Muscle layer of duodenum (tissue), 2 donors: ENCODE measurements around the gene RS1.

ENCODE experiments used
- H3K27ac ChIP-seq: one replicate; pipeline ENCODE4 v1.7.0; 2013; ENCODE audit warnings: mild to moderate bottlenecking, low read length
- H3K27me3 ChIP-seq: one replicate; pipeline ENCODE4 v1.7.0; 2013; ENCODE audit warnings: low read depth, mild to moderate bottlenecking, control low read depth, low read length
- H3K36me3 ChIP-seq, 2 donors: one replicate each; pipeline ENCODE4 v1.7.0; 2013; ENCODE audit warnings: low read length in 2 of 2, control low read depth in 1 of 2, mild to moderate bottlenecking in 1 of 2; ENCODE audit not compliant: insufficient read depth in 2 of 2, control insufficient read depth in 1 of 2
- H3K4me1 ChIP-seq, 2 donors: one replicate each; pipeline ENCODE4 v1.7.0; 2013; ENCODE audit warnings: low read length in 2 of 2, mild to moderate bottlenecking in 2 of 2, control low read depth in 1 of 2, moderate library complexity in 1 of 2; ENCODE audit not compliant: insufficient read depth in 2 of 2, control insufficient read depth in 1 of 2
- H3K4me3 ChIP-seq, 2 donors: one replicate each; pipeline ENCODE4 v1.7.0; 2013; ENCODE audit warnings: low read length in 2 of 2, low read depth in 1 of 2, mild to moderate bottlenecking in 1 of 2
- H3K9me3 ChIP-seq, 2 donors: one replicate each; pipeline ENCODE4 v1.7.0; 2013; ENCODE audit warnings: low read length in 2 of 2, control low read depth in 1 of 2, mild to moderate bottlenecking in 1 of 2; ENCODE audit not compliant: control insufficient read depth in 1 of 2
- donor health status: healthy.

The RS1 gene

DNA sequence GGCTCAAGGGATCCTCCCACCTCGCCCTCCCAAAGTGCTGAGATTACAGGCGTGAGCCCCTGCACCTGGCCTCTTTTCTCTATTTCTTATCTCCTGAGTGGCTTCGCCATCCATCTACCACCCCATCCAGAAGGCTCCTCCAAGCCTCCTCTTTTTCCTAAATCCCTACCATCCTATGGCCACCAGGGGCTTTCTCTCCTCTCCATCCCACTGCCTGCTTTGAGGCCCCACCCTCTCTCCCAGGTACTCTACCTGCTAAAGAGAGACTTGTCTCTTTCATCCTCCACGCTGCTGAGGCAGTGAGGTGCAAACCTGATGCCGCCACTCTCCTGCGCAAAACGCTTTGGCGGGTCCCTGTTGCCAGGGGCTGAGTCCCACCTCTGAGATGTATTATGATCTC lies 7.0 kb downstream of the RS1 start:
- Histone ChIP-seq H3K27me3 (no peaks in the 10 kb centered on the region), H3K9me3 (no peaks in the 10 kb centered on the region), H3K27ac (no peak overlapping the region), H3K4me1 (no peaks in the 10 kb centered on the region), H3K4me3 (no peak overlapping the region), H3K36me3 (no peaks in the 10 kb centered on the region)

- H3K27ac ChIP-seq = no peak overlapping the region
- H3K4me3 ChIP-seq = no peak overlapping the region
- no peaks in the 10 kb centered on the region for H3K36me3 ChIP-seq
- H3K27me3 ChIP-seq = no peaks in the 10 kb centered on the region
- H3K4me1 ChIP-seq = no peaks in the 10 kb centered on the region
- H3K9me3 ChIP-seq = no peaks in the 10 kb centered on the region
Observed at GRCh38 chrX:18661273-18661672, 10.6 kb downstream of the RS1 start.

GRCh38 chrX:18654875-18655836 lies 16.8 kb downstream of the RS1 start:
- Histone ChIP-seq H3K27me3 (no peaks in the 10 kb centered on the region), H3K27ac (no peak overlapping the region), H3K4me3 (no peak overlapping the region), H3K9me3 (no peaks in the 10 kb centered on the region), H3K36me3 (no peaks in the 10 kb centered on the region), H3K4me1 (no peaks in the 10 kb centered on the region)

GRCh38 chrX:18652636-18653035 lies 19.3 kb downstream of the RS1 start:
- Histone ChIP-seq H3K27me3 (no peaks in the 10 kb centered on the region), H3K4me3 (no peak overlapping the region), H3K36me3 (no peaks in the 10 kb centered on the region), H3K9me3 (no peaks in the 10 kb centered on the region), H3K27ac (no peak overlapping the region), H3K4me1 (no peaks in the 10 kb centered on the region)

DNA sequence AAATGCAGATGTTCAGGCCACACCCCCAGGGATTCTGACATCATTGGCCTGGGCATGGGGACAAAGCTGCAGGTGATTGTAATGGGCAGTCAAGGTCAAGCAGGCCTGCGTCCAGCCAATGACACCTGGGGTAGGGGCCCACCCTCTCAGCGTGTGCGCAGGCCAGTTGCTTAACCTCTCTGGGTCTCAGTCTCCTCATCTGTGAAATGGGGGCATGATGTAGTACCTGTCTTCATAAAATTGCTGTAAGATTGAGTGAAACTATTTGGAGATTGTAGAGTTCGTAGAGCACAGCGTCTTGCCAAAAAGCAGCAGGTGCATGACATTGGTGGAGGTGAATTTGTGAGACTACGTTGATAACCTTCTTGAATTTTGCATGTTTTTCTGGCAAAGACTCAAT lies 21.2 kb downstream of the RS1 start:
- H3K9me3 ChIP-seq = no peaks in the 10 kb centered on the region
- no peaks in the 10 kb centered on the region for H3K36me3 ChIP-seq
- H3K27ac ChIP-seq = no peak overlapping the region
- H3K4me3 ChIP-seq = no peak overlapping the region
- no peaks in the 10 kb centered on the region for H3K27me3 ChIP-seq
- H3K4me1 ChIP-seq = no peaks in the 10 kb centered on the region

GRCh38 chrX:18649498-18649951 lies 22.4 kb downstream of the RS1 start:
- Histone ChIP-seq H3K27ac (no peak overlapping the region), H3K27me3 (no peaks in the 10 kb centered on the region), H3K9me3 (no peaks in the 10 kb centered on the region), H3K4me3 (no peak overlapping the region), H3K36me3 (no peaks in the 10 kb centered on the region), H3K4me1 (no peaks in the 10 kb centered on the region)

- Histone ChIP-seq H3K4me3 (no peak overlapping the region), H3K9me3 (no peaks in the 10 kb centered on the region), H3K36me3 (no peaks in the 10 kb centered on the region), H3K4me1 (no peaks in the 10 kb centered on the region), H3K27me3 (no peaks in the 10 kb centered on the region), H3K27ac (no peak overlapping the region)
Observed at GRCh38 chrX:18647621-18648020, 24.3 kb downstream of the RS1 start.

DNA sequence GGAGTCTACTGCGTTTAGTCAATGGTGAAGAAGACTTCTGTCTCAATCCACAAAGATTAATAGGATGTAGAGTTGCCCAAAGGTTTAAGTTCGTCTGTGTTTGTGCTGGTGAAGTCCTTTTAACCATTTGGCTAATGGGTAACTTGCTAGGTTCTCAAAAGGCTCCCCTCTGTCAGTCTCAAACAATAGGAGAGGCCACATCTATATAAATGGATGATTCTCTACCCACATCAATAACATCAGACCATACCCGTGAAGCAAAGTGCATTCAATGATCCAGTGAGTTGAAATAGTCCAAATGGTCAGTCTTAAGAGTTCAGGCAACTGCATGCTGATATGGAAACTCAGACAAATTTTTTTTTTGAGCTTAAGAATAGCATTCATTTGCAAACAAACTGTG lies 28.1 kb downstream of the RS1 start:
- H3K9me3 ChIP-seq = no peaks in the 10 kb centered on the region
- H3K36me3 ChIP-seq = no peaks in the 10 kb centered on the region
- H3K4me3 ChIP-seq = no peak overlapping the region
- H3K27me3 ChIP-seq = no peaks in the 10 kb centered on the region
- no peak overlapping the region for H3K27ac ChIP-seq
- no peaks in the 10 kb centered on the region for H3K4me1 ChIP-seq

DNA sequence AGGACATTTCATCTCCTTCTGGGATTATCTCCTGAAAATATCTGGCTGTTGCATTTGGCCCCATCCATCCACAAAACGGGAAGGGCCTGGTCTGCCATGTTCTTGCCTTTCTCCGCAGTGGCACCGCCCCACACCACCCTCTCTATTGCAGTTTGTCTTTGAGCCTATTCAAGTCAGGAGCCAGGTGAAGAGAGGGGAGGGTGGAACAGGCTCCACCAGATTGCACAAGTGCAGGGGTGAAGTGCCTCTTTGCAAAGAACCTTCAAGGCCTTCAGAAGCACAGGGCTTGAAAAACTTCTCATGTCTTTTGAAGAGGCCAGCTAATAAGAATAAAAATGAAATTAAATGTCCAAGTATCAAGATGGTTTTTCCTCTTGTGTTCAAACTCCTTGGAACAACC lies 28.7 kb downstream of the RS1 start:
- no peak overlapping the region for H3K4me3 ChIP-seq
- no peak overlapping the region for H3K27ac ChIP-seq
- no peaks in the 10 kb centered on the region for H3K36me3 ChIP-seq
- H3K9me3 ChIP-seq = no peaks in the 10 kb centered on the region
- no peaks in the 10 kb centered on the region for H3K4me1 ChIP-seq
- no peaks in the 10 kb centered on the region for H3K27me3 ChIP-seq

- no peak overlapping the region for H3K27ac ChIP-seq
- no peaks in the 10 kb centered on the region for H3K9me3 ChIP-seq
- no peaks in the 10 kb centered on the region for H3K27me3 ChIP-seq
- no peaks in the 10 kb centered on the region for H3K4me1 ChIP-seq
- H3K36me3 ChIP-seq = no peaks in the 10 kb centered on the region
- H3K4me3 ChIP-seq = no peak overlapping the region
Observed at GRCh38 chrX:18640686-18641085, 31.2 kb downstream of the RS1 start.

- no peaks in the 10 kb centered on the region for H3K9me3 ChIP-seq
- no peaks in the 10 kb centered on the region for H3K36me3 ChIP-seq
Observed at GRCh38 chrX:18639280-18639679, 32.6 kb downstream of the RS1 start.

DNA sequence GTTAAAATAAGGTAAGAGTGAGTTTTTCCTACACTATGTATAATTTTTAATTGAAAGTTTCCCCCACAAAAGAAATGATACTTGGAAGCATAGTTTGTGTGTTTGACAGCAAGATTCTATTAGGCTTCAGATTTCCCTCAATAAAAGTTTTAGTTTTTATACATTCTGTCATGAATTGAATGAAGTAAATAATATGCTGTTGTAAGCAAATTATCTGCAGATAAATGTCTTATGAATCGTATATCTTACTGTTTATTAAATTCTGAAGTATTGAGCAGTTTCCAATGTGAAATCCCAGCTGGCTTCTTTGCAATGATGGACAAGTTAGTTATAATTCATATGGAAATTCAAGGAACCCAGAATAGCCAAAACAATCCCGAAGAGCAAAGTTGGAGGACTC lies 33.5 kb downstream of the RS1 start:
- Histone ChIP-seq H3K9me3 (no peaks in the 10 kb centered on the region), H3K27ac (no peak overlapping the region), H3K27me3 (no peaks in the 10 kb centered on the region), H3K4me1 (no peaks in the 10 kb centered on the region), H3K36me3 (no peaks in the 10 kb centered on the region), H3K4me3 (no peak overlapping the region)

More at GRCh38 chrX:18639280-18639679, 32.6 kb downstream of the RS1 start:
- Histone ChIP-seq H3K27me3 (no peaks in the 10 kb centered on the region), H3K27ac (no peak overlapping the region), H3K4me1 (no peaks in the 10 kb centered on the region), H3K4me3 (no peak overlapping the region)
